WERI-Rb-1 (cell line): ENCODE measurements around the gene MYORG.

Experiments used
- DNase-seq: peaks from one replicate; pipeline ENCODE4 v3.0.0-alpha.2; 2020
- H3K27ac ChIP-seq: fragments of 250-450 bp; sonication (Bioruptor Pico); 2 replicates; pipeline ENCODE4 v1.5.1; 2020; ENCODE audit warnings: mild to moderate bottlenecking, moderate library complexity
- H3K27me3 ChIP-seq: fragments of 250-450 bp; sonication (Bioruptor Pico); 2 replicates; pipeline ENCODE4 v1.5.1; 2021; ENCODE audit warnings: mild to moderate bottlenecking, low read depth, moderate library complexity; ENCODE audit not compliant: insufficient read depth, severe bottlenecking
- H3K36me3 ChIP-seq: fragments of 250-450 bp; sonication (Bioruptor Pico); 2 replicates; pipeline ENCODE4 v1.5.1; 2020; ENCODE audit warnings: mild to moderate bottlenecking, moderate library complexity
- H3K4me3 ChIP-seq: 2 replicates; pipeline ENCODE4 v1.5.1; 2011; ENCODE audit warnings: low read depth, mild to moderate bottlenecking, control low read depth, low read length
- H3K9me3 ChIP-seq: fragments of 250-450 bp; sonication (Bioruptor Pico); 2 replicates; pipeline ENCODE4 v1.5.1; 2021; ENCODE audit warnings: mild to moderate bottlenecking, moderate library complexity; ENCODE audit not compliant: severe bottlenecking
- CTCF ChIP-seq: IDR thresholded peaks from 2 replicates; pipeline ENCODE4 v1.5.1; 2011; ENCODE audit warnings: low read depth, mild to moderate bottlenecking, control low read depth, inconsistent platforms, low read length

The MYORG gene

GRCh38 chr9:34400686-34401602 is 24.2 kb upstream of the MYORG start:
- Histone ChIP-seq H3K27me3 (no peaks in the 10 kb centered on the region), H3K4me3 (no peak overlapping the region), H3K9me3 (no peaks in the 10 kb centered on the region), H3K27ac (no peak overlapping the region), H3K36me3 (peaks cover 9% of the 10 kb centered on the region)
- no peak for DNase-seq
- no peak for TF ChIP-seq CTCF

- peaks cover 9% of the 10 kb centered on the region for H3K36me3 ChIP-seq
- no peak for DNase-seq
- TF ChIP-seq CTCF = no peak
Observed at GRCh38 chr9:34400275-34400674, 23.6 kb upstream of the MYORG start.

GRCh38 chr9:34399729-34400128 is 23.0 kb upstream of the MYORG start:
- no peak for DNase-seq
- no peaks in the 10 kb centered on the region for H3K27me3 ChIP-seq
- no peak for TF ChIP-seq CTCF
- peaks cover 9% of the 10 kb centered on the region for H3K36me3 ChIP-seq
- H3K9me3 ChIP-seq = no peaks in the 10 kb centered on the region
- H3K27ac ChIP-seq = no peak overlapping the region
- H3K4me3 ChIP-seq = no peak overlapping the region

More at GRCh38 chr9:34400275-34400674, 23.6 kb upstream of the MYORG start:
- no peak overlapping the region for H3K27ac ChIP-seq
- H3K9me3 ChIP-seq = no peaks in the 10 kb centered on the region
- H3K4me3 ChIP-seq = no peak overlapping the region
- no peaks in the 10 kb centered on the region for H3K27me3 ChIP-seq

- H3K36me3 ChIP-seq = peaks cover 9% of the 10 kb centered on the region
- H3K4me3 ChIP-seq = no peak overlapping the region
- H3K9me3 ChIP-seq = no peaks in the 10 kb centered on the region
- DNase-seq = no peak
- no peak overlapping the region for H3K27ac ChIP-seq
- no peaks in the 10 kb centered on the region for H3K27me3 ChIP-seq
- TF ChIP-seq CTCF = no peak
Observed at GRCh38 chr9:34398875-34399274, 22.2 kb upstream of the MYORG start.

GRCh38 chr9:34396276-34397214 is 19.8 kb upstream of the MYORG start:
- Histone ChIP-seq H3K27me3 (no peaks in the 10 kb centered on the region), H3K36me3 (no peaks in the 10 kb centered on the region; the same call in 1 of the 2 replicates), H3K27ac (no peak overlapping the region), H3K9me3 (no peaks in the 10 kb centered on the region), H3K4me3 (no peak overlapping the region)
- DNase-seq = no peak
- no peak for TF ChIP-seq CTCF
